K562 (cell line): ENCODE data around the gene LIX1. TPM values are rescaled to one million over a fixed set of nuclear protein-coding genes. Genes with fewer than 3 reads are reported as not detected.
A peak's percentile ranks its signal among the peaks of the same experiment; 100 is the strongest.

Source experiments
- ATAC-seq: fragments of 200-7000 bp; cut with Tn5 transposase; 3 replicates; pipeline ENCODE4 v1.9.1; 2020; ENCODE audit warnings: moderate library complexity
- BruUV-seq: library from RNA; stranded (reverse); fragments of 400-500 nt; replicated peaks from 2 replicates; lab custom pipeline; 2021; lab: Mats Ljungman, UMichigan
- CTCF ChIA-PET: fragments of 300-600 bp; formaldehyde crosslinking; extraction: SDS; loops from one replicate; lab custom pipeline; 2021; ENCODE audit warnings: low intra/inter-chr PET ratio; lab: Yijun Ruan, JAX
- POLR2A ChIA-PET: fragments of 300-600, 350-650 bp; sonication (Branson Sonifier 250); formaldehyde crosslinking; extraction: SDS; loops from one replicate; lab custom pipeline; 2021; ENCODE audit warnings: antibody characterized with exemption, inconsistent platforms; lab: Yijun Ruan, JAX
- DNase-seq, 4 experiments: peaks; one replicate each; pipeline versions ENCODE4 v3.0.0 to v3.0.0-alpha.2; 2011 to 2018; ENCODE audit warnings: low spot score in 3 of 4, mixed read lengths in 3 of 4; ENCODE audit errors: extremely low read depth in 1 of 4
- FAIRE-seq: peaks from 2 replicates; lab custom pipeline; 2011; peaks lifted over from hg19 to GRCh38; lab: Jason Lieb, UNC
- H2AFZ ChIP-seq: 2 replicates; pipeline ENCODE4 v1.6.0; 2011; ENCODE audit warnings: low read depth, low read length, control low read depth, inconsistent platforms
- H3K27ac ChIP-seq: fragments of 200-600 bp; 3 replicates; pipeline ENCODE4 v1.8.0; 2011; ENCODE audit warnings: low read depth, mild to moderate bottlenecking, control low read depth, inconsistent platforms, low read length, moderate library complexity, mixed read lengths; ENCODE audit errors: extremely low read depth
- H3K27me3 ChIP-seq, 2 experiments: fragments of 300-600 bp in 1 of 2; 2 replicates in 1 of 2; 3 replicates in 1 of 2; pipeline versions ENCODE4 v1.6.0 to v1.8.0; 2011; ENCODE audit warnings: inconsistent platforms in 2 of 2, low read length in 2 of 2, mild to moderate bottlenecking in 1 of 2, mixed read lengths in 1 of 2, moderate library complexity in 1 of 2; ENCODE audit not compliant: control insufficient read depth in 2 of 2, insufficient read depth in 2 of 2
- H3K36me3 ChIP-seq: fragments of 300-600 bp; 3 replicates; pipeline ENCODE4 v1.8.0; 2011; ENCODE audit warnings: mild to moderate bottlenecking, low read length, inconsistent platforms; ENCODE audit not compliant: control insufficient read depth, insufficient read depth
- H3K4me1 ChIP-seq, 2 experiments: fragments of 200-600 bp in 1 of 2; replicated peaks in 1 of 2; 2 replicates in 1 of 2; 3 replicates in 1 of 2; pipeline versions ENCODE4 v1.5.1 to v1.8.0; 2011; ENCODE audit warnings: inconsistent platforms in 2 of 2, low read length in 2 of 2, mild to moderate bottlenecking in 1 of 2, mixed read lengths in 1 of 2, moderate library complexity in 1 of 2; ENCODE audit not compliant: control insufficient read depth in 2 of 2, insufficient read depth in 2 of 2
- H3K4me2 ChIP-seq: 2 replicates; pipeline ENCODE4 v1.6.1; 2011; ENCODE audit warnings: low read length, control low read depth, inconsistent platforms, mixed read lengths; ENCODE audit not compliant: insufficient read depth
- H3K4me3 ChIP-seq: fragments of 200-600 bp; sonication (generic), shearing (Covaris generic); 2 replicates; pipeline ENCODE4 v1.5.1; 2016; ENCODE audit warnings: control low read depth, inconsistent platforms
- H3K79me2 ChIP-seq: fragments of 200-600 bp; 3 replicates; pipeline ENCODE4 v1.8.0; 2011; ENCODE audit warnings: low read length, inconsistent platforms; ENCODE audit not compliant: control insufficient read depth, insufficient read depth
- H3K9ac ChIP-seq, 2 experiments: 2 replicates each; pipeline versions ENCODE4 v1.6.0 to v1.6.1; 2011; ENCODE audit warnings: low read depth in 2 of 2, low read length in 2 of 2, control low read depth in 1 of 2, inconsistent platforms in 1 of 2, mild to moderate bottlenecking in 1 of 2, mixed read lengths in 1 of 2; ENCODE audit not compliant: insufficient read depth in 1 of 2
- H3K9me1 ChIP-seq: one replicate; pipeline ENCODE4 v1.6.0; 2011; ENCODE audit warnings: inconsistent platforms, mild to moderate bottlenecking, low read length, moderate library complexity; ENCODE audit not compliant: control insufficient read depth, insufficient read depth
- H3K9me3 ChIP-seq: replicated peaks from 2 replicates; pipeline ENCODE4 v1.5.1; 2011; ENCODE audit warnings: low read depth, low read length, inconsistent platforms; ENCODE audit not compliant: control insufficient read depth, insufficient read depth
- H4K20me1 ChIP-seq: replicated peaks from 2 replicates; pipeline ENCODE4 v1.6.1; 2011; ENCODE audit warnings: low read length, inconsistent platforms, mixed read lengths; ENCODE audit not compliant: control insufficient read depth, insufficient read depth
- CTCF ChIP-seq, 3 experiments: IDR thresholded peaks in 2 of 3; conservative IDR thresholded peaks in 1 of 3; 2 replicates each; pipeline ENCODE4 v1.5.1; 2011 to 2012; ENCODE audit warnings: low read length in 3 of 3, mild to moderate bottlenecking in 3 of 3, control low read depth in 2 of 3, improper control_type of control experiment in 1 of 3, inconsistent platforms in 1 of 3, low read depth in 1 of 3, mixed read lengths in 1 of 3, moderate library complexity in 1 of 3; ENCODE audit not compliant: insufficient read depth in 2 of 3
- PATZ1 ChIP-seq: fragments of 250-450 bp; sonication (Bioruptor Pico); IDR thresholded peaks from 2 replicates; pipeline ENCODE4 v1.5.0; 2020; ENCODE audit warnings: mild to moderate bottlenecking, borderline replicate concordance
- RFX1 ChIP-seq: fragments of 450-650 bp; IDR thresholded peaks from 2 replicates; pipeline ENCODE4 v1.6.1; 2016; ENCODE audit warnings: mild to moderate bottlenecking, moderate library complexity
- TRIM24 ChIP-seq, 2 experiments: fragments of 450-650 bp; IDR thresholded peaks; 2 replicates each; pipeline ENCODE4 v1.6.1; 2016
- ZBTB34 ChIP-seq: fragments of 250-450 bp; sonication (Bioruptor Pico); IDR thresholded peaks from 2 replicates; pipeline ENCODE4 v1.8.0; 2021; ENCODE audit warnings: mild to moderate bottlenecking, moderate library complexity
- ZBTB43 ChIP-seq: sonication (generic); formaldehyde crosslinking; IDR thresholded peaks from 2 replicates; pipeline ENCODE4 v1.8.0; 2023; ENCODE audit warnings: mild to moderate bottlenecking, missing genetic modification reagents
- WGBS: fragments of 100-300 bp; shearing (Covaris generic); methylation state at CpG from one replicate; pipeline ENCODE4 v1.1.6; 2016; ENCODE audit warnings: low coverage, mixed read lengths; ENCODE audit not compliant: insufficient coverage; ENCODE audit errors: missing lambda C conversion rate; 5-methylcytosine and 5-hydroxymethylcytosine counted together
- in situ Hi-C: fragments of 300-500 bp; cut with MboI; formaldehyde crosslinking; loops from 4 replicates; pipeline ENCODE4 v1.15.0; 2018; ENCODE audit warnings: inconsistent platforms, mixed read lengths
- intact Hi-C: fragments of 100-400 bp; cut with micrococcal nuclease; formaldehyde crosslinking; loops from 2 replicates; pipeline ENCODE4 v1.14.2; 2022
- polyA plus RNA-seq, 8 experiments: library from polyadenylated mRNA; depleted of rRNA in 4 of 8; stranded (reverse) in 5 of 8; unstranded in 3 of 8; fragments of >200 nt; fragmentation: Nextera tagmentation in 2 of 8; fragmentation: Illumina TruSeq in 1 of 8; extraction: Ambion mirVana in 2 of 8; extraction: Trizol in 1 of 8; gene quantifications; 2 replicates each; pipeline versions ENCODE4 v1.2.1 to v1.2.3, GENCODE V29; 2011 to 2014; ENCODE audit warnings: inconsistent platforms in 1 of 8, missing spikeins in 1 of 8
- total RNA-seq, 7 experiments: library from RNA; depleted of rRNA in 6 of 7; stranded (reverse); fragments of >200 nt in 6 of 7; fragmentation: Illumina TruSeq in 2 of 7; extraction: Trizol in 2 of 7; gene quantifications; 2 replicates each; pipeline versions ENCODE4 v1.2.1 to v1.2.3, GENCODE V29; 2011 to 2021; ENCODE audit warnings: low replicate concordance in 1 of 7

Gene LIX1
- total and polyA plus RNA-seq, 9 of the 15 experiments (the other 6 are each of a cell fraction or from before 2014, with no cell fraction given) = 0.01 to 0.18 TPM; not detected in 7

GRCh38 chr5:97063251-97063650 lies 79.2 kb downstream of the LIX1 start:
- Histone ChIP-seq H3K79me2 (no peaks in the 10 kb centered on the region), H2AFZ (no peak overlapping the region), H3K27me3 (no peaks in the 10 kb centered on the region; a peak in 2 of 5 replicates), H3K4me2 (no peak overlapping the region), H3K27ac (no peak overlapping the region), H3K9me1 (no peaks in the 10 kb centered on the region), H3K9me3 (no peaks in the 10 kb centered on the region), H3K4me3 (no peak overlapping the region), H3K36me3 (no peaks in the 10 kb centered on the region), H3K4me1 (no peaks in the 10 kb centered on the region), H3K9ac (no peak overlapping the region), H4K20me1 (no peaks in the 10 kb centered on the region)
- ATAC-seq (no peak), FAIRE-seq (no peak), DNase-seq (no peak)
- 6% methylated on average over 1 of the region's 1 CpG for WGBS
- intact Hi-C loops = loop anchor here (5.0 kb wide), 2 partner anchors 79 to 99 kb away; partner anchors contain the start of gene LIX1
- ChIA-PET CTCF (no interaction called here), POLR2A (no interaction called here)
- no TSS peak for BruUV-seq
- in situ Hi-C loops = no loop called here
- TF ChIP-seq RFX1 = peak; percentile 15; the same call in 1 of the 2 replicates
- no peak for TF ChIP-seq CTCF (IDR thresholded peaks at IDR 0.05 in 2 of 3, conservative IDR thresholded peaks at IDR 0.05 in 1 of 3; ENCODE audit: insufficient read depth in 2 of 3, low read depth in 1 of 3, low read length in 3 of 3)

- H4K20me1 ChIP-seq = no peaks in the 10 kb centered on the region
- in situ Hi-C loops (no loop called here), intact Hi-C loops (loop anchor here (5.0 kb wide), 2 partner anchors 80 to 100 kb away; partner anchors contain the start of gene LIX1)
- no peaks in the 10 kb centered on the region for H3K4me1 ChIP-seq
- no peak overlapping the region for H2AFZ ChIP-seq
- no peak overlapping the region for H3K9ac ChIP-seq
- H3K4me3 ChIP-seq = no peak overlapping the region
- ATAC-seq (no peak), DNase-seq (no peak), FAIRE-seq (no peak)
- WGBS = 14% methylated on average over 8 of the region's 8 CpGs
- BruUV-seq = no TSS peak
- no peaks in the 10 kb centered on the region for H3K9me3 ChIP-seq
- H3K4me2 ChIP-seq = no peak overlapping the region
- H3K36me3 ChIP-seq = no peaks in the 10 kb centered on the region
- no peak overlapping the region for H3K27ac ChIP-seq
- CTCF ChIA-PET = no interaction called here
- H3K9me1 ChIP-seq = no peaks in the 10 kb centered on the region
- no peaks in the 10 kb centered on the region; a peak in 1 of 5 replicates for H3K27me3 ChIP-seq
- no peaks in the 10 kb centered on the region for H3K79me2 ChIP-seq
- POLR2A ChIA-PET = interaction anchor here (1.1 kb wide), 1 partner anchor 9 kb away, joined by 3 read pairs; no protein-coding TSS in a partner anchor
- TF ChIP-seq ZBTB34 = no peak
- no peak for TF ChIP-seq PATZ1 (CRISPR knock-in tag)
- TF ChIP-seq ZBTB43 (CRISPR knock-in tag) = no peak
- no peak for TF ChIP-seq TRIM24 (IDR thresholded peaks at IDR 0.05)
Observed at GRCh38 chr5:97062046-97062445, 80.4 kb downstream of the LIX1 start.
